ENCODE measurements around the gene TEK.

DNA sequence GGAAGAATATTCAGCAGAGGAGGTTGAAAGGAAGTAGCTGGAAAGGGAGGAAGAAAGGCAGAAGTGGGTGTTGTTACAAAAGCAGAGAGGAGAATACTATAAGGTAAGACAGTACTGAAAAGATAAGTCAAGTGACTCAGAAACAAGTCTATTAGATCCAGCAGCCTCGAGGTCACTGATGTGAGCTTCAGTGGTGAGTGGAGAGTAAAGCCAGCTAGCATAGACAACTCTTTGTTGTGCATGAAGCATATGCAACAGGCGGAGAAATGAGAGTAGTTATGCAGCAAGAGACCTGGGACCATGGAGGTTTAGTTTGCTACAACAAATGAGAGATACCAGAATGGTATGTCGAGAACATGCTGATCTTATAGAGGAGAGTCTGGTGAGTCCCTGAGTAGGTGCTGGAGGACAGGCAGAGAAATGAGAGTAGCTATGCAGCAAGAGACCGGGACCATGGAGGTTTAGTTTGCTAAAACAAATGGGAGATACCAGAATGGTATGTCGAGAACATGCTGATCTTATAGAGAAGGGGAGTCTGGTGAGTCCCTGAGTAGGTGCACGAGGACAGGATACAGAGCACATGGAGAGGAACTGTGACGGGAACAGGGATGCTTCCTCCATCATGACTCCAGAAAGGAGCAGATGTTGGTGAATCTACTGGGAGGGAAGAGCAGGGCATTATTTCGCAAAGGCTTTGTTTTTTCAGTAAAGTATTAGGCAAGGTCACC lies 151.9 kb downstream of the TEK start:
- TF ChIP-seq RARB (CRISPR knock-in tag; IDR thresholded peaks at IDR 0.05) (no peak), CREB5 (CRISPR knock-in tag; IDR thresholded peaks at IDR 0.05; ENCODE audit: low read depth) (no peak), CSDC2 (CRISPR knock-in tag; IDR thresholded peaks at IDR 0.05) (no peak), TCF4 (CRISPR knock-in tag; IDR thresholded peaks at IDR 0.05; ENCODE audit: borderline replicate concordance) (no peak), ZNF565 (CRISPR knock-in tag; conservative IDR thresholded peaks at IDR 0.05; ENCODE audit: low read depth) (no peak), ZFP30 (CRISPR knock-in tag; IDR thresholded peaks at IDR 0.05) (no peak), ZNF8 (CRISPR knock-in tag; IDR thresholded peaks at IDR 0.05) (no peak), ESRRG (CRISPR knock-in tag; IDR thresholded peaks at IDR 0.05) (no peak)
- TF ChIP-seq, protein P1, sequence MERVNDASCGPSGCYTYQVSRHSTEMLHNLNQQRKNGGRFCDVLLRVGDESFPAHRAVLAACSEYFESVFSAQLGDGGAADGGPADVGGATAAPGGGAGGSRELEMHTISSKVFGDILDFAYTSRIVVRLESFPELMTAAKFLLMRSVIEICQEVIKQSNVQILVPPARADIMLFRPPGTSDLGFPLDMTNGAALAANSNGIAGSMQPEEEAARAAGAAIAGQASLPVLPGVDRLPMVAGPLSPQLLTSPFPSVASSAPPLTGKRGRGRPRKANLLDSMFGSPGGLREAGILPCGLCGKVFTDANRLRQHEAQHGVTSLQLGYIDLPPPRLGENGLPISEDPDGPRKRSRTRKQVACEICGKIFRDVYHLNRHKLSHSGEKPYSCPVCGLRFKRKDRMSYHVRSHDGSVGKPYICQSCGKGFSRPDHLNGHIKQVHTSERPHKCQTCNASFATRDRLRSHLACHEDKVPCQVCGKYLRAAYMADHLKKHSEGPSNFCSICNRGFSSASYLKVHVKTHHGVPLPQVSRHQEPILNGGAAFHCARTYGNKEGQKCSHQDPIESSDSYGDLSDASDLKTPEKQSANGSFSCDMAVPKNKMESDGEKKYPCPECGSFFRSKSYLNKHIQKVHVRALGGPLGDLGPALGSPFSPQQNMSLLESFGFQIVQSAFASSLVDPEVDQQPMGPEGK (CRISPR knock-in tag; IDR thresholded peaks at IDR 0.05; ENCODE audit: borderline replicate concordance), result no peak
- TF ChIP-seq, protein P2, sequence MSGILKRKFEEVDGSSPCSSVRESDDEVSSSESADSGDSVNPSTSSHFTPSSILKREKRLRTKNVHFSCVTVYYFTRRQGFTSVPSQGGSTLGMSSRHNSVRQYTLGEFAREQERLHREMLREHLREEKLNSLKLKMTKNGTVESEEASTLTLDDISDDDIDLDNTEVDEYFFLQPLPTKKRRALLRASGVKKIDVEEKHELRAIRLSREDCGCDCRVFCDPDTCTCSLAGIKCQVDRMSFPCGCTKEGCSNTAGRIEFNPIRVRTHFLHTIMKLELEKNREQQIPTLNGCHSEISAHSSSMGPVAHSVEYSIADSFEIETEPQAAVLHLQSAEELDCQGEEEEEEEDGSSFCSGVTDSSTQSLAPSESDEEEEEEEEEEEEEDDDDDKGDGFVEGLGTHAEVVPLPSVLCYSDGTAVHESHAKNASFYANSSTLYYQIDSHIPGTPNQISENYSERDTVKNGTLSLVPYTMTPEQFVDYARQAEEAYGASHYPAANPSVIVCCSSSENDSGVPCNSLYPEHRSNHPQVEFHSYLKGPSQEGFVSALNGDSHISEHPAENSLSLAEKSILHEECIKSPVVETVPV (CRISPR knock-in tag; IDR thresholded peaks at IDR 0.05), result no peak

Measured in SK-N-SH treated with all-trans-retinoic acid at 6 μM for 48 hours (cell line).